ENCODE measurements around the gene ALDH5A1. TPM values are rescaled to one million over a fixed set of nuclear protein-coding genes. Genes with fewer than 3 reads are reported as not detected.
A peak's percentile ranks its signal among the peaks of the same experiment; 100 is the strongest.

ALDH5A1 gene
- total RNA-seq, 1 donor from 2014 or later: 1.3 TPM

DNA sequence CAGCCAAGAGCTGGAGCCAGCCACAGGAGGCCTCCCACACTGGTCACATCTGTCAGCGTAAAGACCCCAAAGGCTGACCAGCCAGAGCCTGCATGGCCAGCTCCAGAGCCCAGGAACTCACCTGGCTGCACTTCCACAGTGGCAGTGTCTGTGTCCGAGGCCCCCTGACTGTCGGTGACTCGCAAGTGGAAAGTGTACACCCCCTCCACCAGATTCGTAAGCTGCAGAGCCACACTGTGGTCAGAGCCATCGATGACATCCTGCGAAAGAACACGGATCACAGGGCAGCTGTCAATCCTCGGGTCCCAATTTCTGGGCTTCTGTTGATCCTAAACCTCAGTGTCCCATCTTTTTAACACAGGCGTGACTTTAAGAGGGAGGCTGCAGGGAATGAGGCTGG lies 69.3 kb downstream of the ALDH5A1 start:
- DNase-seq (ENCODE audit: extremely low read depth, low read depth, low spot score): no peak

DNA sequence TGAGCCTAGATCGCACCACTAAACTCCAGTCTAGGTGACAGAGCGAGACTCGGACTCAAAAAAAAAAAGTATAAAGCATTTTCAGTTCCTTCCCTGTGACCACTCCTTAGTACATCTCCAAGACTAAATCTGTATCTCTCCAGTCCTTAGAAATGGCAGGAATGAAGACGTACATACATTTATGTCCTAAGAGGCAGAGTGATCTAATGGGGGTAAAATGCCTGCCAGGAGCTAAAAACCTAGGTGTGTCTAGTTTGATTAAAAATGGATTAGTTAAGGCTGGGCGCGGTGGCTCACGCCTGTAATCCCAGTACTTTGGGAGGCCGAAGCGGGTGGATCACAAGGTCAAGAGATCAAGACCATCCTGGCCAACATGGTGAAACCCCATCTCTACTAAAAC lies 70.4 kb downstream of the ALDH5A1 start:
- DNase-seq (ENCODE audit: extremely low read depth, low read depth, low spot score): no peak

DNA sequence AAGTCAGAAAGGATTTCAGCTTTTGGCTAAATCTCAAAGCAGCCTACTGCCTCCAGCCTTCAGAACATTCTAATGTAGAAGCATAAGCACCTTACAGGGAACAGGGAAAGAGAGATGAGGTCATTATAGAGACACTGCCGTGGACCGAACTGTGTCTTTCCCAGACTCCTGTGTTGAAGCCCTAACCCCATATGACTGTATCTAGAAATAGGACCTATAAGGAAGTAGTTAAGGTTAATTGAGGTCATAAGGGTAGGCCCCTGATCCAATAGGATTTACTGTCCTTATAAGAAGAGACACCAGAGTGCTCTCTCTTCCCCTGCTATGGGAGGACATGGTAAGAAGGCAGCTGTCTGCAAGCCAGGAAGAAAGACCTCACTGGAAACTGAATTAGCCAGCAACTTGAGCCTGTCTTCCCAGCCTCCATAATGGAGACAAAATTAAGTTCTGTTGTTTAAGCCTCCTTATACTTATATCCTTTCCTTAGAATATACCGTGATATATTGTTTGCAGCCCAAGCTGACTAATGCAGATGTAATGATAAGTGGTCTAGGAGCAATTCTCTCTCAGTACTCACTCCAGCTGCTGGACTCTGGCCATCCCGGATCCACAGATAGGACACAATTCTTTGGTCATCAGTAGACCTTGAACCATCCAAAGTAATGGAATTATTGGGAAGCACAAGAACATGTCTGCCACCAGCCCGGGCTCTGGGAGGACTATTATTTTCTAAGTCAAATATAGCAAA lies 71.4 kb downstream of the ALDH5A1 start:
- DNase-seq (ENCODE audit: extremely low read depth, low read depth, low spot score): no peak

DNA sequence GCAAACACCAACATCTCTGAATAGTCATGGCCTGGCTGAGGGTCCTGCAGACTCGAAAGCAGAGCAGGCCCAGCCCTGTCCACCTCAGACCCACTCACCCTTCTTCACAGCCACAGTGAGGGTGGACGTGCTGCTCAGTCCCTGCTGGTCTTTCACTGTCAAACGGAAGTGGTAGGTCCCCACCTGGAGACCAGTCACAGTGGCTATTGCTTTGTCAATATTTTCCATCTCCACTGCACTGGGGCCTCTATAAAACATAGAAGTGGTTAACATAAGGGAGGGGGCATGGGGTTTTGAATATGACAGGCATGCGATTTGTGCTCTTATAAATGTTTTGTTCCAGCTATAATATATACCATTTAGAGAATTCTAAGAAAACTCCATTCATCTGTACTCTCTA lies 73.9 kb downstream of the ALDH5A1 start:
- DNase-seq (ENCODE audit: extremely low read depth, low read depth, low spot score): no peak

DNA sequence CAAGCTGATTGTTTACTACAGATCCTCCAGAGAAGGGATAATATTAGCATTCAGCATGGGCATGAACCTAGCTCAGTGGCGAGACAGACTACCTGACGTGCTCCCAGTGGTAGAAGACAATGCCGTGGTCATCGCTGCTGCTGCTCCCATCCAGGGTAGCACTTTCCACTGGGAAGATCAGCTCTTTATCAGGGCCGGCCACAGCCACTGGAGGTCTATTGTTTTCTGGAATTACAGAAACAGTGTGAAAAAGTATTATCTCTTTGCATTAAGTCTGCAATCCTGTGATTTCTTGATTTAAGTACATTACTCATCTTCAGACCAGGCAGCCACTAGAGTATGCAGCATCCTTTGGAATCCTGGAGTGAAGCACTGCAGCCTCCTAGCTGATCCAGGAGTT lies 75.0 kb downstream of the ALDH5A1 start:
- no peak for DNase-seq (ENCODE audit: extremely low read depth, low read depth, low spot score)

DNA sequence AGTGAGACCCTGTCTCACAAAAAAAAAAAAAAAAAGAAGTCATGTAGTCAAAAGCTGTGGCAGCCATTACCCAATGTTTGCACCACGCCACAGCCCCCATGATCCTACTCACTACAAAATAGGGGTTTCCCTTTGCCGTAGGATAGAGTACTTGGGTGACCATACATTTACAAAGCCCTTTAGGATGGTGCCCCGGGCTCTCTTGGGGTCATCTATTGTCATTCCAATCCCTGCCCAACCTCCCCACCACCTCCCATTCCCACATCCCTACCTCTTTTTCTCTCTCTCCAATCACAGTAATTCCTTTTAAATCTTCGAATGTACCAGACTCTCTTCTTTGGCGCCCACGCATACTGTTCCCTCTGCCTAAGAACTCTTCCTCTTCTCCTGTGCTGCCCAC lies 76.6 kb downstream of the ALDH5A1 start:
- no peak for DNase-seq (ENCODE audit: extremely low read depth, low read depth, low spot score)

DNA sequence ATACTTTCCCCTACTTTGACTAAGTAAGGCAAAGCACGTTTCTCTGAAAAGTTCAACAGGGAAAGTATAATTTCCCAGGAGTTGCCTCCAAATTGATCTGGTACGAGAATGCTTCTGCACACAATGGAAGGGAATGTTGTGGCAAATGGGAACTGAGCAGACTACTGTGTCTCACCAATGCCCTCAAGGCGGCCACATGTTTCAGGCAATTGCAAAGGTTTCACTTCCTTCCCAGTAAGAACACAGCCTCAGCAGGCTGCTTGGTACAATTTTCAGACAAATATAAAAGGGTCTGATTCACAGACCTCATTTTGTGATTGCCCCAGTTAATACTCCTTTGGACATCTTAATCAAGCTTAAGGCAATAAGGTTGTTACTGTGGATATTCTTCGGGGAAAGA lies 80.0 kb downstream of the ALDH5A1 start:
- no peak for DNase-seq (ENCODE audit: extremely low read depth, low read depth, low spot score)

DNA sequence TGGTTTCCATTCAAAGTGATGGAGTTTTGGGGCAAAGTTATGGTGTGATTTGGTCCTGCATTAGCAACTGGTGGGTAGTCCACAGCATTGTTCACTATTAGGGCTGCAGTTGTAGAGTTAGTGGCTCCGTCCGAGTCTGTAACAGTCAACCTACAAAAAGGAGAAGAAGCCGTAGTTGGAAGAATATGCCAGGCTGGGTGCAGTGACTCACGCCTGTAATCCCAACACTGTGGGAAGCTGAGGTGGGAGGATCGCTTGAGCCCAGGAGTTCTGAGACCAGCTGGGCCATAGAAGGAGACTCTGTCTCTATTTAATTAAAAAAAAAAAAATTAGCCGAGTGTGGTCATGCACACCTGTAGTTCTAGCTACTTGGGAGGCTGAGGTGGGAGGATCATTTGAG lies 81.7 kb downstream of the ALDH5A1 start:
- no peak for DNase-seq (ENCODE audit: extremely low read depth, low read depth, low spot score)

DNA sequence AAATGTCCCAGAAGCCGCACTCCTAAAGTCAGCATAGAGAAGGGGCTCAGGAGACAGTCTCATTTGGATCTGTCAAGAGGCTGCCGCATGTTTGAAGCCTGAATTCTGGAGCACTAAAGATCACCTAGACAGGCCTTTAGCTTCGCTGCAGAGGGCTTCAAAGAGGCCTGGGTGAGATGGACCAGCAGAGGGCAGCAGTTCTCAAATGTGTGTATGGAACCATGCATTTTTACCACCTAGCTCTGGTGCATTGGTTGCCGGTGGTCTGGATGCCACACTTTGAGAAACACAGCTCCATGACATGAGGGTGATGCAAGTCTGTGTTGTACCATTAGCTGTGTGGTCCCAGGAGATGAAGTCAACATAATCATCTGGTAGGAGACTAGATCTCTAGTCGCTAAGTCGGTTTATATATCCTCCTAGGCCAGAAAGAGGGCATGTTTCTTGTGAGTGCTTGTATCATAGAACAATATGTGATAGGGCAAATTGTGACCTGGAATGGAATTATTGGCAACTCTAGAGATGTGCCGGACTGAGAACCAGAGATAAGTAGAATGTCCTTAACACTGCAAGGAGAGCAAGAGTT lies 86.4 kb downstream of the ALDH5A1 start:
- DNase-seq (ENCODE audit: extremely low read depth, low read depth, low spot score): peak; percentile 41

DNA sequence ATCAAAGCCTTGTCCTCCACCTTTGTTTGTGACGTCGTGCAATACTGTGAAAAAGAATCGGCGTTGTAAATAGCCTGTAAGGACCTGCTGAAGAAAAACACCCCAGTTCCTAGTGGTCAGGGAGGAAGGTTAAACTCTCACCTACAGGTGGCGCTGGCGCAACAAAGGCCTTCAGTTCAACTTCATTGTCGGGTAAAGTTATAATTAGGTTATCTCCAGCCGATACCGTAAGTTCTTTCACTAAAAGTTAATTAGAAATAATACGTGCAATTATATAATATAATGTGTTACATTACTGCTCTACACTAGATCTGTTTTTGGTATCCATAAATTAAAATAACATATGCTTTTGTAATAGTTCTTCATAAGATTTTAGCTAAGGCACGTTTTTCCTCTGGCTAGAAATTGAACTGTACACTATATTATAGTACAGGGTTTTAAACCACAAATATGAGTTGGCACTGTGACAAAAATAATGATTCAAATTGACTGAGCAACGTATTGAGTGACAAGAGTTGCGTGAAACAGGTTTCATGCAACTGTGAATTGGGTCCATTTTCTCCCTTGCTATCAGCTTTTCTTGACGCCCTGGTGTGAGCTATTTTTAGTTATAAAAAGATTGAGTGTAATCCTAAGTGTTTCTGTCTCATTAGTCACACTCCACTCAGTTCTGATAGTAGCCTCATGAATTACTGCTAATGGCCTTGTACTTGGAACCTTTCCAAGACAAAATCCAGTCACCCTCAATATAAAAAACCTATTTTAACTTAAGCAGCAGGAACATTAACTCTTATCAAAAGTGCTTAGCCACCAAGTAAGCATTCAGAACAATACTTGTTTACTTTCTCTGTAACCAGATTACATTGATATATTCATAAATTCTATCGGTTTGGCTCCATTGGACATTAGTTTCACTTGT lies 89.0 kb downstream of the ALDH5A1 start:
- peak; percentile 42 for DNase-seq (ENCODE audit: extremely low read depth, low read depth, low spot score)

DNA sequence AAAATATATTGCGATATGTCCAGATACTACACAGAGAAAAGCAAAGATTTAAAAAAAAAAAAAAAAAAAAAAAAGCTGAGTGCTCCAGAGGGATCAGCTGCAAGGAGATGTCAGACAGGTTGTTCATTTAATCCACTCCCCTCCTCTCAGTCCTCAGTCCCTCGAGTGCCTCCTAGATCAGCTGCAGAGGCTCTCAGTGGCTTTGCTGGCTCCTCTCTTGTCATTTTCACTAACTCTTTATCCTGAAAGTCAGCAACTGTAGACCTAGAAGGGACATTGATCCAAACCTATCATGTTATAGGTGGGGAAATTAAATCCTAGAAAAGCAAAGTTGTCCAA lies 89.6 kb downstream of the ALDH5A1 start:
- no peak for DNase-seq (ENCODE audit: extremely low read depth, low read depth, low spot score)

Other genes starting within 250 kb of the ALDH5A1 start
- 1.5 and 23.2 TPM in 2 replicates for gene DCDC2, start 136.9 kb upstream of the ALDH5A1 start, total RNA-seq
- gene MRS2, start 92.0 kb upstream of the ALDH5A1 start, total RNA-seq: 19.8 and 25.2 TPM in 2 replicates
- gene GPLD1, start 5.4 kb upstream of the ALDH5A1 start, total RNA-seq: 0.18 TPM in 1 of 2 replicates, not detected in the other
- not detected in 2 replicates for gene KIAA0319, start 151.2 kb downstream of the ALDH5A1 start, total RNA-seq
- 21.7 and 24.2 TPM in 2 replicates for gene TDP2, start 171.9 kb downstream of the ALDH5A1 start, total RNA-seq
- gene ACOT13, start 172.1 kb downstream of the ALDH5A1 start, total RNA-seq: 6.9 and 15.1 TPM in 2 replicates
- gene C6orf62, start 224.2 kb downstream of the ALDH5A1 start, total RNA-seq: 66.2 and 74.0 TPM in 2 replicates

Data from glomerular endothelial cell (primary cell).